22Rv1 (cell line): ENCODE data around the gene PDE9A.

Experiments
- CTCF ChIP-seq: fragments of 450-650 bp; IDR thresholded peaks from 2 replicates; pipeline ENCODE4 v1.5.1; 2017; ENCODE audit warnings: mild to moderate bottlenecking
- ZFX ChIP-seq: fragments of 450-650 bp; IDR thresholded peaks from 2 replicates; pipeline ENCODE4 v1.6.1; 2017; ENCODE audit warnings: antibody characterized with exemption, borderline replicate concordance

GRCh38 chr21:42748620-42749176 lies 95.3 kb downstream of the PDE9A start:
- TF ChIP-seq CTCF (no peak), ZFX (no peak)
